Measurements from ENCODE around the gene NXN. TPM values are rescaled to one million over a fixed set of nuclear protein-coding genes. Genes with fewer than 3 reads are reported as not detected.
A peak's percentile ranks its signal among the peaks of the same experiment; 100 is the strongest.
"Not testable (repeated sequence)": the region's sequence is repeated elsewhere in the genome, so short reads cannot be mapped to it uniquely, and the experiment has no call there.

Gene NXN
- total RNA-seq, 1 donor from 2014 or later = 44.3 TPM

- intact Hi-C loops (cut with DNase I) = loop anchor here (10.0 kb wide), 1 partner anchor 47 kb away; no protein-coding TSS in a partner anchor
- ATAC-seq = peak; percentile 83
- no peak for DNase-seq (ENCODE audit: low spot score)
Measured at GRCh38 chr17:1008008-1008761, 28.6 kb upstream of the NXN start.

- peak; percentile 3 for ATAC-seq
- DNase-seq (ENCODE audit: low spot score) = no peak
- intact Hi-C loops (cut with DNase I) = loop anchor here (10.0 kb wide), 1 partner anchor 47 kb away; no protein-coding TSS in a partner anchor
Measured at GRCh38 chr17:1007310-1008007, 27.9 kb upstream of the NXN start.

- intact Hi-C loops (cut with DNase I) = loop anchor here (10.0 kb wide), 1 partner anchor 49 kb away; no protein-coding TSS in a partner anchor
- ATAC-seq (no peak), DNase-seq (ENCODE audit: low spot score) (no peak)
Measured at GRCh38 chr17:1006054-1006453, 26.5 kb upstream of the NXN start.

- intact Hi-C loops (cut with DNase I) = loop anchor here (10.0 kb wide), 1 partner anchor 49 kb away; no protein-coding TSS in a partner anchor
Measured at GRCh38 chr17:1005361-1005946, 25.9 kb upstream of the NXN start.

GRCh38 chr17:1004769-1005295 is 25.3 kb upstream of the NXN start:
- intact Hi-C loops (cut with DNase I) = loop anchor here (10.0 kb wide), 1 partner anchor 50 kb away; no protein-coding TSS in a partner anchor
- DNase-seq (ENCODE audit: low spot score) (no peak), ATAC-seq (no peak)

More at GRCh38 chr17:1005361-1005946, 25.9 kb upstream of the NXN start:
- peak; percentile 79 for DNase-seq (ENCODE audit: low spot score)
- ATAC-seq = peak; percentile 12

DNA sequence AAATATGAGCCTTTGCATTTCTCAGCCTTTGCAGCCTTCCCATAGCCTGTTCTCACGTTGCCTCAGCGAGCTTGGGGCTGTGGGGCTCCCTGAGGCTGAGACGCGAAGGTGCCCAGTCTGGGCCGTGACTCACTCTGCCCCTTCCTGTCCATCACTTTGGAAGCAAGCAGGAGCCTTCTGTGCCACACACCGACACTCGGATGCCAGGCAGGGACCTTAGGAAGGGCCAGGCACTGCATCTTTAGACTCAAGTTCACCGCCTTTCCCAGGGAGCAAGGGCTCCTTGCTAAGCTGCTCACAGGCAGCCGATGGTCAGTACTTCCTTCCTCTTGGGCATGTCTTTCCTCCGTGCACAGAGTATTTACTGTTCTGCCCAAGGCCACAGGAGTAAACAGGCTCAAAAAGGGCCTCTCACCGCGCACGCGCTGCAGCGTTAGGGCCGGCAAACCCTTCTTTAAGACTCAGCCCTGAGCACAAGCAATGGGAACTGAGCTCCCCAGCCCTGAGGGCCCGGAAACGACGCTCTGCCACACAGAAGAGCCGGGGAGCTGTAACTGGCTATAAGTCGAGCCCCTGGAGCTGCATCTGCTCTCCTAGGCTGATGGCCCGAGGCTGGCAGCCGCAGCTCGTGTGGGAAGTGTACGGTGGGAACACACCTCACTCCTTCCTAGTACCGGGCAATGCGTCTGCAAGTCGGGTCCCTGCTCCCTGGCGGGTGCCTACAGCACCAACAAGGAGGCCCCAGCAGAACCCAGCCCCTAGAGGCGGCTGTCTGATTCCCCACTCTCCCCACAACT is 24.6 kb upstream of the NXN start:
- DNase-seq (ENCODE audit: low spot score) = no peak
- ATAC-seq = no peak
- intact Hi-C loops (cut with DNase I) = loop anchor here (10.0 kb wide), 1 partner anchor 51 kb away; no protein-coding TSS in a partner anchor

GRCh38 chr17:1003633-1003971 is 24.0 kb upstream of the NXN start:
- DNase-seq (ENCODE audit: low spot score) (no peak), ATAC-seq (no peak)
- intact Hi-C loops (cut with DNase I) = loop anchor here (10.0 kb wide), 1 partner anchor 51 kb away; no protein-coding TSS in a partner anchor

- ATAC-seq (peak; percentile 71), DNase-seq (ENCODE audit: low spot score) (no peak)
- intact Hi-C loops (cut with DNase I) = loop anchor here (10.0 kb wide), 1 partner anchor 52 kb away; no protein-coding TSS in a partner anchor
Measured at GRCh38 chr17:1002771-1003555, 23.4 kb upstream of the NXN start.

GRCh38 chr17:1002412-1002753 is 22.8 kb upstream of the NXN start:
- intact Hi-C loops (cut with DNase I) = loop anchor here (10.0 kb wide), 1 partner anchor 52 kb away; no protein-coding TSS in a partner anchor
- ATAC-seq (peak; percentile 7), DNase-seq (ENCODE audit: low spot score) (no peak)

- intact Hi-C loops (cut with DNase I) = loop anchor here (10.0 kb wide), 1 partner anchor 53 kb away; no protein-coding TSS in a partner anchor
Measured at GRCh38 chr17:1001640-1002411, 22.2 kb upstream of the NXN start.

GRCh38 chr17:1000597-1001461 is 21.3 kb upstream of the NXN start:
- intact Hi-C loops (cut with DNase I) = loop anchor here (10.0 kb wide), 1 partner anchor 54 kb away; no protein-coding TSS in a partner anchor
- no peak for DNase-seq (ENCODE audit: low spot score)
- ATAC-seq = no peak

More at GRCh38 chr17:1001640-1002411, 22.2 kb upstream of the NXN start:
- ATAC-seq = peak; percentile 67
- DNase-seq (ENCODE audit: low spot score) = peak; percentile 79

DNA sequence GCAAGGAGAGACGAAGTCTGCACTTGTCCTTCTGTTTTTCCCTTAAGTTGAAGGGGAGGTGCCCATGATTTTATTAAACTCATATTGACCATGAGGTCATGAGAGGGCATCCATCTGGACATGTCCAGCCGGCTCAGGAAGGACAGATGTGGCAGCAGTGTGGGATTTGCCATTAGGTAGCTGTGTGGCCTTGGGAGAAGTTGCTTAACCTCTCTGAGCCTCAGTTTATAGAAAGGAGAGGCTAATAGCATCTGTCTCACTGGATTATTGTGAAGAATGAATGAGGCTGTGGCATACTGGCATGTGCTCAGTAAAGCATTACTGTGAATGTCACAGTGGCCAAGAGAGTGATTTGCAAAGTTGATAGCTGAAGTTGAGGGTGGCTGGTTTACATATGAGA is 18.5 kb upstream of the NXN start:
- intact Hi-C loops (cut with DNase I) = no loop called here
- DNase-seq (ENCODE audit: low spot score) (no peak), ATAC-seq (no peak)

DNA sequence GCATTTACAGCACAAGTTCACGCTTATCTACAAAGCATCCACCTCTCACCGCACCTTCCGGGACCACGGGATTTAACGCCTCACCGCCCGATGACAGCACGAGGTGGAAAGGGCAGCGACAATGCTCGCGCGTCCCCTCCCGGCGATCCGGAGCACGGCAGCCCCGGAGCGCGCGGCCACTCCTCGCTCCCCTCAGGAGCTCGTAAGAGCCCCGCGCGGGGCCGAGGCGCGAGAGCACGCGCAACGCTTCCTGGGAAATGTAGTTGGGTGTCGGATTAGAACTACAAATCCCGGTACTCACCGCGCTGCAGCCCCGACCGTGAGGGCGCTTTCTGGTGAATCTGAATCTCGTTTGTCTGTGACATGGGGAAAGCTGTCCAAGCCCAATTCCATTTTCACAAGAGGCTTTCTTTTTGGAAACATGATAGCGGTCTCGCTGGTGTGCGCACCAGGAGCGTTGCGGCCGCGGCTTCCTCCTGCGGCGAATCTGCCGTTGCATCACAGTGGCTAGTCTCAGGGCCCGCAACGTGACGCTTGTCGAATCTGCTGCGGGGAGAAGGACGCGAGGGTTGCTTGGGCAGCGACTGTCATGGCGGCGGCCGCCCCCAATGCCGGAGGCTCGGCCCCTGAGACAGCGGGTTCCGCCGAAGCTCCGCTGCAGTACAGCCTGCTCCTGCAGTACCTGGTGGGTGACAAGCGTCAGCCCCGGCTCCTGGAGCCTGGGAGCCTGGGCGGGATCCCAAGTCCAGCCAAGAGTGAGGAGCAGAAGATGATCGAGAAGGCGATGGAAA is 17.2 kb upstream of the NXN start, which contains the start of gene TIMM22:
TSS of gene TIMM22 (plus strand) at position 576 of the 791 bp plus-strand sequence. CDS start at position 590, 14 bp downstream.
- peak; percentile 93 for DNase-seq (ENCODE audit: low spot score)
- intact Hi-C loops (cut with DNase I) = no loop called here
- ATAC-seq = peak; percentile 98

GRCh38 chr17:995324-995723 is 15.7 kb upstream of the NXN start:
- intact Hi-C loops (cut with DNase I); ATAC-seq; DNase-seq (ENCODE audit: low spot score): not testable (repeated sequence)

GRCh38 chr17:992933-993332 is 13.4 kb upstream of the NXN start:
- no peak for DNase-seq (ENCODE audit: low spot score)
- no peak for ATAC-seq
- intact Hi-C loops (cut with DNase I) = no loop called here

Data from sciatic nerve (tissue), 2 donors.